Central memory CD8-positive, alpha-beta T cell (primary cell): ENCODE results near the gene PCBD1.

Experiments
- ATAC-seq: fragments of 150-1000 bp; cut with Tn5 transposase; replicated peaks from 2 replicates; pipeline ENCODE4 v1.10.0; 2022; ENCODE audit warnings: mild to moderate bottlenecking, moderate FRiP score, moderate number of reproducible peaks; ENCODE audit not compliant: poor library complexity, severe bottlenecking; ENCODE audit errors: extremely low read depth
- DNase-seq, 2 donors: peaks; one replicate each; pipeline ENCODE4 v3.0.0; 2021; ENCODE audit warnings: low spot score in 2 of 2
- H3K27ac Mint-ChIP-seq: one replicate; pipeline ENCODE4 v1.8.0; 2022; ENCODE audit warnings: low read depth, mild to moderate bottlenecking, moderate library complexity, mixed read lengths
- H3K27me3 Mint-ChIP-seq: one replicate; pipeline ENCODE4 v1.8.0; 2022; ENCODE audit warnings: mixed read lengths
- H3K36me3 Mint-ChIP-seq: one replicate; pipeline ENCODE4 v1.8.0; 2022; ENCODE audit warnings: mild to moderate bottlenecking, moderate library complexity, mixed read lengths; ENCODE audit not compliant: insufficient read depth
- H3K4me1 Mint-ChIP-seq: one replicate; pipeline ENCODE4 v1.8.0; 2022; ENCODE audit warnings: mixed read lengths
- H3K4me3 Mint-ChIP-seq: one replicate; pipeline ENCODE4 v1.8.0; 2022; ENCODE audit warnings: mild to moderate bottlenecking, moderate library complexity, mixed read lengths
- H3K9me3 Mint-ChIP-seq: one replicate; pipeline ENCODE4 v1.8.0; 2022; ENCODE audit warnings: mixed read lengths

The PCBD1 gene

GRCh38 chr10:70843776-70844489 lies 44.4 kb downstream of the PCBD1 start:
- H3K9me3 Mint-ChIP-seq: no peaks in the 10 kb centered on the region
- peaks cover 33% of the 10 kb centered on the region for H3K4me1 Mint-ChIP-seq
- ATAC-seq (no peak), DNase-seq (no peak)
- H3K36me3 Mint-ChIP-seq: peaks cover 25% of the 10 kb centered on the region
- peak overlapping the region; percentile 19 for H3K27ac Mint-ChIP-seq
- H3K27me3 Mint-ChIP-seq: no peaks in the 10 kb centered on the region
- no peak overlapping the region for H3K4me3 Mint-ChIP-seq

- ATAC-seq: no peak
- peaks cover 34% of the 10 kb centered on the region for H3K4me1 Mint-ChIP-seq
- peaks cover 26% of the 10 kb centered on the region for H3K36me3 Mint-ChIP-seq
These were observed 45.0 kb downstream of the PCBD1 start for GRCh38 chr10:70843333-70843732.

GRCh38 chr10:70840836-70841235 lies 47.5 kb downstream of the PCBD1 start:
- no peak for DNase-seq
- Mint-ChIP-seq H3K36me3 (peaks cover 27% of the 10 kb centered on the region), H3K9me3 (no peaks in the 10 kb centered on the region), H3K4me1 (peaks cover 39% of the 10 kb centered on the region), H3K27me3 (no peaks in the 10 kb centered on the region), H3K4me3 (no peak overlapping the region), H3K27ac (no peak overlapping the region)
- ATAC-seq: no peak

More at GRCh38 chr10:70843333-70843732, 45.0 kb downstream of the PCBD1 start:
- no peak for DNase-seq
- Mint-ChIP-seq H3K27me3 (no peaks in the 10 kb centered on the region), H3K4me3 (no peak overlapping the region), H3K9me3 (no peaks in the 10 kb centered on the region), H3K27ac (peak overlapping the region; percentile 5)

- peaks cover 45% of the 10 kb centered on the region for H3K4me1 Mint-ChIP-seq
- H3K4me3 Mint-ChIP-seq: no peak overlapping the region
- H3K27me3 Mint-ChIP-seq: no peaks in the 10 kb centered on the region
- no peaks in the 10 kb centered on the region for H3K9me3 Mint-ChIP-seq
- DNase-seq (no peak), ATAC-seq (no peak)
- peaks cover 13% of the 10 kb centered on the region for H3K36me3 Mint-ChIP-seq
- H3K27ac Mint-ChIP-seq: no peak overlapping the region
These were observed 50.0 kb downstream of the PCBD1 start for GRCh38 chr10:70838270-70838805.

- H3K4me3 Mint-ChIP-seq: no peak overlapping the region
- no peak for DNase-seq
- H3K4me1 Mint-ChIP-seq: peaks cover 45% of the 10 kb centered on the region
- no peaks in the 10 kb centered on the region for H3K9me3 Mint-ChIP-seq
- H3K27me3 Mint-ChIP-seq: no peaks in the 10 kb centered on the region
- ATAC-seq: no peak
- H3K36me3 Mint-ChIP-seq: peaks cover 11% of the 10 kb centered on the region
- H3K27ac Mint-ChIP-seq: no peak overlapping the region
These were observed 50.7 kb downstream of the PCBD1 start for GRCh38 chr10:70837660-70838059.

GRCh38 chr10:70836319-70836718 lies 52.0 kb downstream of the PCBD1 start:
- H3K27me3 Mint-ChIP-seq: no peaks in the 10 kb centered on the region
- no peak overlapping the region for H3K27ac Mint-ChIP-seq
- H3K9me3 Mint-ChIP-seq: no peaks in the 10 kb centered on the region
- H3K4me3 Mint-ChIP-seq: no peak overlapping the region
- no peak for DNase-seq
- peaks cover 44% of the 10 kb centered on the region for H3K4me1 Mint-ChIP-seq
- ATAC-seq: no peak
- peaks cover 13% of the 10 kb centered on the region for H3K36me3 Mint-ChIP-seq

GRCh38 chr10:70834441-70835151 lies 53.8 kb downstream of the PCBD1 start:
- H3K4me1 Mint-ChIP-seq: peaks cover 33% of the 10 kb centered on the region
- peaks cover 16% of the 10 kb centered on the region for H3K36me3 Mint-ChIP-seq
- ATAC-seq: no peak
- no peaks in the 10 kb centered on the region for H3K9me3 Mint-ChIP-seq
- no peak overlapping the region for H3K4me3 Mint-ChIP-seq
- no peak overlapping the region for H3K27ac Mint-ChIP-seq
- no peaks in the 10 kb centered on the region for H3K27me3 Mint-ChIP-seq
- no peak for DNase-seq

GRCh38 chr10:70834021-70834420 lies 54.3 kb downstream of the PCBD1 start:
- no peak for ATAC-seq

GRCh38 chr10:70833601-70834000 lies 54.8 kb downstream of the PCBD1 start:
- Mint-ChIP-seq H3K36me3 (peaks cover 16% of the 10 kb centered on the region), H3K4me3 (no peak overlapping the region), H3K4me1 (peaks cover 32% of the 10 kb centered on the region)

More at GRCh38 chr10:70834021-70834420, 54.3 kb downstream of the PCBD1 start:
- H3K36me3 Mint-ChIP-seq: peaks cover 16% of the 10 kb centered on the region
- H3K4me3 Mint-ChIP-seq: no peak overlapping the region
- no peaks in the 10 kb centered on the region for H3K9me3 Mint-ChIP-seq
- H3K4me1 Mint-ChIP-seq: peaks cover 33% of the 10 kb centered on the region
- no peaks in the 10 kb centered on the region for H3K27me3 Mint-ChIP-seq
- no peak for DNase-seq
- H3K27ac Mint-ChIP-seq: no peak overlapping the region

More at GRCh38 chr10:70833601-70834000, 54.8 kb downstream of the PCBD1 start:
- Mint-ChIP-seq H3K27me3 (no peaks in the 10 kb centered on the region), H3K27ac (no peak overlapping the region), H3K9me3 (no peaks in the 10 kb centered on the region)
- DNase-seq (no peak), ATAC-seq (no peak)
